Fibroblast of pulmonary artery (primary cell): ENCODE measurements around the gene PMAIP1.
"Not testable (repeated sequence)": the region's sequence is repeated elsewhere in the genome, so short reads cannot be mapped to it uniquely, and the experiment has no call there.

Source experiments
- DNase-seq: peaks from one replicate; pipeline ENCODE4 v3.0.0-alpha.2; 2010; ENCODE audit warnings: low read depth
- H3K4me3 ChIP-seq: replicated peaks from 2 replicates; pipeline ENCODE4 v1.5.1; 2011; ENCODE audit warnings: low read depth, mild to moderate bottlenecking, control low read depth, low read length, moderate library complexity
- CTCF ChIP-seq: IDR thresholded peaks from 2 replicates; pipeline ENCODE4 v1.5.1; 2011; ENCODE audit warnings: mild to moderate bottlenecking, control low read depth, low read length, inconsistent platforms; ENCODE audit errors: missing control alignments

Gene PMAIP1

GRCh38 chr18:59885579-59886163 is 14.1 kb upstream of the PMAIP1 start:
- H3K4me3 ChIP-seq: peak overlapping the region; percentile 40
- no peak for TF ChIP-seq CTCF
- DNase-seq: peak; percentile 82

- not testable (repeated sequence) for H3K4me3 ChIP-seq, DNase-seq
Measured at GRCh38 chr18:59886399-59886798, 13.4 kb upstream of the PMAIP1 start.

- no peak for TF ChIP-seq CTCF
- DNase-seq: no peak
- H3K4me3 ChIP-seq: no peak overlapping the region
Measured at GRCh38 chr18:59892123-59892522, 7.7 kb upstream of the PMAIP1 start.

GRCh38 chr18:59893971-59894370 is 5.8 kb upstream of the PMAIP1 start:
- no peak overlapping the region for H3K4me3 ChIP-seq
- DNase-seq: no peak
- TF ChIP-seq CTCF: no peak

GRCh38 chr18:59897321-59897954 is 2.4 kb upstream of the PMAIP1 start:
- no peak for TF ChIP-seq CTCF
- no peak for DNase-seq
- H3K4me3 ChIP-seq: no peak overlapping the region

- H3K4me3 ChIP-seq: peak overlapping the region; percentile 78
- TF ChIP-seq CTCF: no peak
- DNase-seq: no peak
Measured at GRCh38 chr18:59898093-59898492, 1.7 kb upstream of the PMAIP1 start.

- DNase-seq: no peak
- H3K4me3 ChIP-seq: peak overlapping the region; percentile 78
- no peak for TF ChIP-seq CTCF
Measured at GRCh38 chr18:59898609-59899297, 1.0 kb upstream of the PMAIP1 start.
